RPMI8226 (cell line): ENCODE data around the gene AGAP1.
"Not testable (repeated sequence)": the region's sequence is repeated elsewhere in the genome, so short reads cannot be mapped to it uniquely, and the experiment has no call there.

Source experiments
- DNase-seq: peaks from one replicate; pipeline ENCODE4 v3.0.0-alpha.2; 2015

AGAP1 gene

DNA sequence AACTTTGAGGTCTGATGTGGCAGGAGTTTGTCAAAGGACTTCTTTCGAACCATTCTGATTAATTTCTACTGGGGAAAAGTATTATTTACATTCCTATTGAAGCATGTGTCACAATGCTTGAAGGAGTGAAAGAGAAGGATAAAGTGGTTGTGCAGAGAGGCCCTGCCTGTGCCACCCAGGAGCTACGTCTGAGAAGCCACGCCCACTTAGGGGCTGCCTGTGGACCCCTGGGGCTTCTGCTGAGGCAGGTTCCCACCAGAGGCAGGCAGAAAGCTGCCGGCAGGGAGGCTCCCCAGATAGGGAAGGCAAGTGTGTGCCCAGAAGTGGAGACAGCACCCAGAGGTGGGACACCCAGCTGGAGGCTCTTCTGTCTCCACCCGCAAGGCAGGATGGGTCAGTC lies 627.0 kb downstream of the AGAP1 start:
- no peak for DNase-seq

DNA sequence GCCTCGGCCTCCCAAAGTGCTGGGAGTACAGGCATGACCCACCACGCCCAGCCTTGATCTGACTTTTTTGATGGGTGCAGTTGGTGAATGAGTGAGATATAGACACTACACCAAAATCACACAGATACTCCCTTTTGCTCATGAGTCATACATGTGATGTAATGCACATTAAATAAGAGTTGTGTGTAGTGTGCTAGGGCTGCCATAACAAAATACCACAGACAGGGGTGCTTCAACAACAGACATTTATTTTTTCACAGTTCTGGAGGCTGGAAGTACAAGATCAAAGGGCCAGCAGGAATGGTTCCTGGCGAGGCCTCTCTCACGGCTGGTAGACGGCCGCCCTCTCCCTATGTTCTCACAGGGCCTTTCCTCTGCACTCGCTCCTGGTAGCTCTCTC lies 627.7 kb downstream of the AGAP1 start:
- no peak for DNase-seq

GRCh38 chr2:236122236-236122635 lies 628.4 kb downstream of the AGAP1 start:
- DNase-seq: no peak

- DNase-seq: no peak
Measured at GRCh38 chr2:236123716-236124115, 629.9 kb downstream of the AGAP1 start.

- DNase-seq: no peak
Measured at GRCh38 chr2:236124182-236124893, 630.5 kb downstream of the AGAP1 start.

DNA sequence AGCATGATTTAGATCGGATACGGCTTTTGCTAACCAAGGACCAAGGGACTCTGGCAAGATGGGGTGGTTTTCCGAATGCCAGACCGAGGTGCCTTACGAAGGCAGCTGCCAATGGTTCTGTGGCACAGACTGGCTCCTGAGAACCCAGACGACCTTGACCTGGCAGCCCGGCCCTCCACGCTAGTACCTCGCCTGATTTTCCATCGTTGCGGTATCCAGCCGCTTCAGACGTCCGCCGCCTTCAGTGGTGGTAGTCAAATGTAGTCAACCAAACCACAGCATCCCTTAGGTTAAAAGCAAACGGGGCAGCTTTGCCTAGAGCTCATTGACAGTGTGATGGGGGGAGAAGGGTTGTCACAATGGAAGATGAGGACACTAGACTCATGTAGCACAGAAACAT lies 631.7 kb downstream of the AGAP1 start:
- no peak for DNase-seq

- DNase-seq: no peak
Measured at GRCh38 chr2:236127010-236127409, 633.2 kb downstream of the AGAP1 start.

GRCh38 chr2:236128321-236128720 lies 634.5 kb downstream of the AGAP1 start:
- no peak for DNase-seq

- no peak for DNase-seq
Measured at GRCh38 chr2:236129935-236130334, 636.1 kb downstream of the AGAP1 start.

- no peak for DNase-seq
Measured at GRCh38 chr2:236130349-236130998, 636.6 kb downstream of the AGAP1 start.

GRCh38 chr2:236131073-236131692 lies 637.3 kb downstream of the AGAP1 start:
- no peak for DNase-seq

GRCh38 chr2:236133410-236134012 lies 639.7 kb downstream of the AGAP1 start:
- no peak for DNase-seq

GRCh38 chr2:236136538-236136937 lies 642.7 kb downstream of the AGAP1 start:
- DNase-seq: no peak

DNA sequence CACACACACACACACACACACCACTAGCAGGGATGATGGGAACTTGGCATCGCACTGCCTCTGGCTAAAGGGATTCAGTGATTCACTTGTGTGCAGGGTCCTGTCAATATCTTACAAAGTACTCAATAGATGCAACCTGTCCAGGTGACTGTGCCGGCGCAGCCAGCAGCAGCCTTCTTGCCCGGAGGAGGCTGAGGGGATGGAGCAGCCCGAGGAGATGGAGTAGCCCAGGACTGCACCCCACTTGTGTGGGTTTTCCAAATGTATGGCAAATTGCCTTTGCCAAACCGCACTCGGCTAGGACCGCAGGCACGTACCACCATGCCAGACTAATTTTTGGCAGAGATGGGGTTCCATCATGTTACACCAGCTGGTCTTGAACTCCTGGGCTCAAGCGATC lies 643.2 kb downstream of the AGAP1 start:
- no peak for DNase-seq

- DNase-seq: not testable (repeated sequence)
Measured at GRCh38 chr2:236141616-236142015, 647.8 kb downstream of the AGAP1 start.

DNA sequence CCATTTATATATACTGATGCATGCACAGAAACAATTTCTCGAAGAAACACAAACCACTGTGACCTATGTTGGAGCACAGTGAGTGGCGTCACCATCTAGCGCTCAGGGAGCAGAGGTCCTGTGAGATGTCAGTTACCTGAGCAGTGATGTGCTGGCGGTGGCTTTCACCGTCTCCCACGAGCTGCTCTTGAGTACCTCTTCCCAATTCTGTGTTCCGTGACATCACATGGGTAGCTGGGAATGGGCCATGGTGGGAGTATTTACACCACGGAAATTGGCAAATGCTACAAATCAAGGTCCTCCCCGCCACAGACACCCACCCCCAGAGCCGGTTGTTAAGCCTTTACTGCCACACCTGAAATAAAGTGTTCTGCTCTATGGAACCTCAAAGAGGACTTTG lies 650.0 kb downstream of the AGAP1 start:
- no peak for DNase-seq

- no peak for DNase-seq
Measured at GRCh38 chr2:236146436-236146835, 652.6 kb downstream of the AGAP1 start.

DNA sequence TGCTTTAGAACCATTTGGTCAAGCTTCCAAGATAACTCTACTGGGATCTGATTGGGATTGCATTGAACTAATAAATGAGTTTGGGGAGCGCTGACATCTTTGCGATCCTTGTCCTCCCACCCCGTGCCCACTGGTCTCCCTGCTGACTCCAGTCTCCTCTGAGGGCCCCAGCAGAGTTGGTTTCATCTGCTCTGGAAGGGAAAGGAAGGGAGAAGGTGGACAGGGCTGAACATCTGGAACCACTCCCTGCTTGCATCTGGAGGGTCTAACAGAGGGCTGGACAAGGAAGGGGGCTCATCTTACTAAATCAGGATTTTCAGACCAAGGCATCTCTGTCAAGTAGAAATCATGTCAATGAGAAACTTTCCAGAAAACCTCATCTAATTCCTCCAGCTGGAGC lies 661.6 kb downstream of the AGAP1 start:
- DNase-seq: no peak

- DNase-seq: no peak
Measured at GRCh38 chr2:236156095-236156859, 662.4 kb downstream of the AGAP1 start.

DNA sequence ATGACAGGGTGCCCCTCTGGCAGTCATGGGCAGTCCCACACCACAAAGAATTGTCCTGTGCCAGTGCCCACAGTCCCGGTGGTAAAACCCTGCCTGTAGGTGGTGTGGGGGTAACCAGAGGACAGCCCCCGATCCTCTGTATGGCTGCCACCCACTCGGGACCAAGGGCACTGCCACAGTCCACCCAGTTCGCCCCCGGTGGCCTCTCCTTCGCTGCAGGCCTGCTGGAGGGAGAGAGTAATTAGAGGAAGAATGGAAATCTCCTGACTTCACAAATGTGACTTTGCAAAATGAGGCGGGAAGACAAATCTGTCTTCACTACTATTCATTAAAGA lies 663.0 kb downstream of the AGAP1 start:
- DNase-seq: no peak

DNA sequence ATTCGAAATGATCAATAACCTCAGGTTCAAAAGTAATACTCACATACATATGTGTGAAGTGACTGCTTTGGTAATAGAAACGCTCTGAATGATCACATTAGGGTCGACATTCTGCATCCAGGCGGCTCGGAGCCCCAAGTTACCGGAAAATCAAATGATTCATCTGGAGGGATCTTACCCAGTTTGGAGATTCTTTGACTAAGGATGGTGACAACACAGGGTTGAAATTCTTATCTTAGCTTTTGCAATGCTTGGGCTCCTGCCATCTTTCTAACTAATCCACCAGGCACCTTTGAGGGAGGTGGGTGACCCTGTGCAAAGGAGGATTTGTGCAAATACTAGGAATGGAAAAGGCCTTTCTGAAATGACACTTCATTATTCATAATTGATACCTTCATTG lies 663.5 kb downstream of the AGAP1 start:
- DNase-seq: no peak

DNA sequence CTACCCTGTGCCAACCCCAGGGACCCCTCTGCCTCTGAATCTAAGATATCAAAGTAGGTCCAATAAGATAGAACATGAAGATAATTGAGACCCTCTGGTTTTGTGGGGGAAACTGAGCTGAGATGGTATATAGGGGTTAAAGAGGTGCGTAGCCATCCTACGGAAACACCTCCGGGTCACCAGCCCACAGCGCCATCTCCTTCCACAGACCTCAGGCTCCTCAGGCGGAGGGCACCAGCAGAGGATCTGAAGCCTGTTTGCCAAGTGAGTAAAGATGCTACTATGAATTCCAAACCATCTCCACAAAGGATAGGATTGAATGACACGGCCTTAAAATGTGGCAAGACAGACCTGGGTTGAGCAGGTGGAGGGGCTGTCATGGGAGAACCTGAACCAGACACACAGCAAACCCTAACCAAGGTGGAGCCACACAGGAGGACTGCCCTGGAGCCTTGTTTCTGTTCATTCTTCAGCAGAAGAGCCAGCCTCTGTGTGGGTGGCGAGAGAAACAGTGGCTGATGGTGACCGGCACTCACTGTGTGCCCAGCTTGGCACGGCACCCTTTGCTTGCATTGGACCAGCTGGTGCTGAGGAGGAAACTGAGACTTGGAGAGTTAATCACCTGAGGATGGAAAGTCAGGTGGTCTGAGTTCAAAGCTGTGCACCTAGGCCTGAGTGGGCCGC lies 664.1 kb downstream of the AGAP1 start:
- DNase-seq: no peak
